Fibroblast of lung (primary cell): ENCODE results near the gene DNAH8. TPM values are rescaled to one million over a fixed set of nuclear protein-coding genes. Genes with fewer than 3 reads are reported as not detected.

Experiments used
- DNase-seq, 2 donors: peaks; one replicate each; pipeline versions ENCODE4 v3.0.0 to v3.0.0-alpha.2; 2010; ENCODE audit warnings: low read depth in 2 of 2
- H2AFZ ChIP-seq: 2 replicates; pipeline ENCODE4 v1.5.1; 2012; ENCODE audit warnings: low read length, control low read depth, inconsistent platforms
- H3K27ac ChIP-seq: 2 replicates; pipeline ENCODE4 v1.5.1; 2011; ENCODE audit warnings: low read length, control low read depth; ENCODE audit not compliant: insufficient read depth
- H3K27me3 ChIP-seq: 2 replicates; pipeline ENCODE4 v1.5.1; 2011; ENCODE audit warnings: mild to moderate bottlenecking, low read length; ENCODE audit not compliant: control insufficient read depth, insufficient read depth
- H3K36me3 ChIP-seq: 2 replicates; pipeline ENCODE4 v1.5.1; 2011; ENCODE audit warnings: low read length; ENCODE audit not compliant: control insufficient read depth, insufficient read depth
- H3K4me1 ChIP-seq: 2 replicates; pipeline ENCODE4 v1.5.1; 2011; ENCODE audit warnings: low read length; ENCODE audit not compliant: control insufficient read depth, insufficient read depth; ENCODE audit errors: extremely low read depth
- H3K4me2 ChIP-seq: 2 replicates; pipeline ENCODE4 v1.5.1; 2011; ENCODE audit warnings: low read length, control low read depth; ENCODE audit not compliant: insufficient read depth; ENCODE audit errors: extremely low read depth
- H3K4me3 ChIP-seq, 4 experiments: fragments of 200-600 bp in 1 of 4; sonication (generic) in 1 of 4; replicated peaks in 1 of 4; 2 replicates each; pipeline ENCODE4 v1.5.1; 2011 to 2016; ENCODE audit warnings: low read length in 4 of 4, low read depth in 3 of 4, mild to moderate bottlenecking in 3 of 4, control low read depth in 2 of 4, inconsistent platforms in 1 of 4, mixed read lengths in 1 of 4; ENCODE audit not compliant: insufficient read depth in 1 of 4; ENCODE audit errors: control extremely low read depth in 1 of 4
- H3K79me2 ChIP-seq: 2 replicates; pipeline ENCODE4 v1.5.1; 2012; ENCODE audit warnings: mild to moderate bottlenecking, low read length, inconsistent platforms; ENCODE audit not compliant: control insufficient read depth, insufficient read depth
- H3K9ac ChIP-seq: 2 replicates; pipeline ENCODE4 v1.5.1; 2011; ENCODE audit warnings: mild to moderate bottlenecking, low read length, control low read depth; ENCODE audit not compliant: insufficient read depth
- H3K9me3 ChIP-seq: 2 replicates; pipeline ENCODE4 v1.5.1; 2012; ENCODE audit warnings: low read depth, low read length; ENCODE audit not compliant: control insufficient read depth, insufficient read depth
- H4K20me1 ChIP-seq: 2 replicates; pipeline ENCODE4 v1.5.1; 2011; ENCODE audit warnings: low read length; ENCODE audit not compliant: control insufficient read depth, insufficient read depth; ENCODE audit errors: extremely low read depth
- EZH2 ChIP-seq: IDR thresholded peaks from 2 replicates; pipeline ENCODE4 v1.5.1; 2012; ENCODE audit warnings: low read length, control low read depth, mild to moderate bottlenecking; ENCODE audit errors: missing control alignments
- polyA plus RNA-seq, 2 donors: library from polyadenylated mRNA; depleted of rRNA in 1 of 2; stranded (reverse) in 1 of 2; unstranded in 1 of 2; fragments of >200 nt; gene quantifications; 2 replicates each; pipeline ENCODE4 v1.2.1, GENCODE V29; 2011 to 2012; ENCODE audit warnings: missing spikeins in 1 of 2
- total RNA-seq: library from RNA; depleted of rRNA; stranded (reverse); fragments of >200 nt; gene quantifications from 2 replicates; pipeline ENCODE4 v1.2.1, GENCODE V29; 2014
- TF ChIP-seq, protein P1 (sequence below), 2 donors: IDR thresholded peaks in 1 of 2; conservative IDR thresholded peaks in 1 of 2; 1 replicate in 1 of 2; 2 replicates in 1 of 2; pipeline ENCODE4 v1.5.1; 2011 to 2012; ENCODE audit warnings: low read length in 2 of 2, control low read depth in 1 of 2, inconsistent platforms in 1 of 2, low read depth in 1 of 2, mild to moderate bottlenecking in 1 of 2

Gene DNAH8
- total and polyA plus RNA-seq, 2 donors (not counting 1 experiment from before 2014, with no cell fraction given), result under 0.01 TPM; not detected in 1

DNA sequence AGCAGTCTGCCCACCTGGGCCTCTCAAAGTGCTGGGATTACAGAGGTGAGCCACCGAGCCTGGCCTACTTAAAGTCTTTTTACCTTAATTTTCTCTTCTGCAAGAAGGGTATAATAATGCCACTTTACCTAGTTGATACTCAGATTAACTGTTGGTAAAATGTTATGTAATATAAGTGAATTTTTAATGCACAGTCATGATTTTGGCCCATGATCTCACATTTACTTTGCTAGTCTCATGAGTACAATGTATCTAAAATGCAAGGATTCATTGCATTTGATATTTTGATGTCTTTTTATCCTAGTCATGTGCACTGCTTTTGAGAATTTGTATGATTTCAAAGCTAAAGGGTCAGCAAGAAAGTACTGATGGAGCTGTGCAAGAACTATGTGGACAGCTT, 13.1 kb downstream of the DNAH8 start:
- H3K36me3 ChIP-seq, result no peaks in the 10 kb centered on the region
- no peaks in the 10 kb centered on the region for H3K4me1 ChIP-seq
- no peak overlapping the region for H3K4me2 ChIP-seq
- H4K20me1 ChIP-seq, result no peaks in the 10 kb centered on the region
- no peak for TF ChIP-seq EZH2
- TF ChIP-seq, protein P1, sequence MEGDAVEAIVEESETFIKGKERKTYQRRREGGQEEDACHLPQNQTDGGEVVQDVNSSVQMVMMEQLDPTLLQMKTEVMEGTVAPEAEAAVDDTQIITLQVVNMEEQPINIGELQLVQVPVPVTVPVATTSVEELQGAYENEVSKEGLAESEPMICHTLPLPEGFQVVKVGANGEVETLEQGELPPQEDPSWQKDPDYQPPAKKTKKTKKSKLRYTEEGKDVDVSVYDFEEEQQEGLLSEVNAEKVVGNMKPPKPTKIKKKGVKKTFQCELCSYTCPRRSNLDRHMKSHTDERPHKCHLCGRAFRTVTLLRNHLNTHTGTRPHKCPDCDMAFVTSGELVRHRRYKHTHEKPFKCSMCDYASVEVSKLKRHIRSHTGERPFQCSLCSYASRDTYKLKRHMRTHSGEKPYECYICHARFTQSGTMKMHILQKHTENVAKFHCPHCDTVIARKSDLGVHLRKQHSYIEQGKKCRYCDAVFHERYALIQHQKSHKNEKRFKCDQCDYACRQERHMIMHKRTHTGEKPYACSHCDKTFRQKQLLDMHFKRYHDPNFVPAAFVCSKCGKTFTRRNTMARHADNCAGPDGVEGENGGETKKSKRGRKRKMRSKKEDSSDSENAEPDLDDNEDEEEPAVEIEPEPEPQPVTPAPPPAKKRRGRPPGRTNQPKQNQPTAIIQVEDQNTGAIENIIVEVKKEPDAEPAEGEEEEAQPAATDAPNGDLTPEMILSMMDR (conservative IDR thresholded peaks at IDR 0.05 in 1 of 2, IDR thresholded peaks at IDR 0.05 in 1 of 2; ENCODE audit: low read depth in 1 of 2, low read length in 2 of 2), result no peak
- H3K9ac ChIP-seq, result no peak overlapping the region
- no peak overlapping the region for H3K27ac ChIP-seq
- no peak overlapping the region for H3K4me3 ChIP-seq
- DNase-seq, result no peak
- no peak overlapping the region for H2AFZ ChIP-seq
- no peaks in the 10 kb centered on the region for H3K27me3 ChIP-seq
- H3K9me3 ChIP-seq, result no peaks in the 10 kb centered on the region
- H3K79me2 ChIP-seq, result no peaks in the 10 kb centered on the region

DNA sequence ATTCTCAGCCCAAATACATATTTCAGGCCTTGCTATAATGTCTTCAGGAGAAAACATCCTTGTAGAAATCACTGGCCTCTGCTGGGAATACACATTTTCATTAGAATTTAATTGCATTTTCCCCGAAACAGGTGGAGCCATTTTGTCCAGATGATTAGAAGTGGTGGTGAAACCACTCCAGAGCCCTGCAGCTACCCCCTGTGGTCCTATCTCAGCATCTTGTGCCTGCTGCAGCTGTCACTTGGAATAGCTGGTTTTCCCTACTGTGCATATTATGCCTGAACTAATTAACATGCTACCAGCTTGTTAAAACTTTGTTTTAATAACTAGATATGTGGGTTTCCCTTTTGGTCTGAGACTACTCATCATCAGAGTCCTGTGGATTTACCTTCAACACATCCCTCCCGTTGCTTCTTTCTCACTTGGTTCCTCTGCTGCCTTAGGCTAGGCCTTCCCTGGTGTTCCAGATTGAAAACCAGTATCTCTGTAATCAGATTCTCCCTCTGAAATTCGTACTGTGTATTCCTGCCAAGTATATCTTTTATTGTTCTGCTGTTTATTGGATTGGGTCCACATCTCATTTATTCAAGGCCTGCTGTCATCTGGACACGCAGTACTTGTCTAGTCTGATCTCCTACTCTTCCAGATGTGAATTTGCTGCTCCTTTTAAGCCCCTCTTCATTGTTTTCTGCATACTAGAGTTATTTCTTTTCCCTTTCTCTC, 15.2 kb downstream of the DNAH8 start:
- H3K27me3 ChIP-seq, result no peaks in the 10 kb centered on the region
- H3K36me3 ChIP-seq, result no peaks in the 10 kb centered on the region
- no peak overlapping the region for H3K4me2 ChIP-seq
- no peaks in the 10 kb centered on the region for H3K4me1 ChIP-seq
- H3K27ac ChIP-seq, result no peak overlapping the region
- no peak overlapping the region for H2AFZ ChIP-seq
- TF ChIP-seq, protein P1 (conservative IDR thresholded peaks at IDR 0.05 in 1 of 2, IDR thresholded peaks at IDR 0.05 in 1 of 2; ENCODE audit: low read depth in 1 of 2, low read length in 2 of 2), result no peak
- no peak for TF ChIP-seq EZH2
- no peaks in the 10 kb centered on the region for H3K79me2 ChIP-seq
- DNase-seq, result no peak
- H4K20me1 ChIP-seq, result no peaks in the 10 kb centered on the region
- H3K4me3 ChIP-seq, result no peak overlapping the region
- H3K9me3 ChIP-seq, result no peaks in the 10 kb centered on the region
- H3K9ac ChIP-seq, result no peak overlapping the region

DNA sequence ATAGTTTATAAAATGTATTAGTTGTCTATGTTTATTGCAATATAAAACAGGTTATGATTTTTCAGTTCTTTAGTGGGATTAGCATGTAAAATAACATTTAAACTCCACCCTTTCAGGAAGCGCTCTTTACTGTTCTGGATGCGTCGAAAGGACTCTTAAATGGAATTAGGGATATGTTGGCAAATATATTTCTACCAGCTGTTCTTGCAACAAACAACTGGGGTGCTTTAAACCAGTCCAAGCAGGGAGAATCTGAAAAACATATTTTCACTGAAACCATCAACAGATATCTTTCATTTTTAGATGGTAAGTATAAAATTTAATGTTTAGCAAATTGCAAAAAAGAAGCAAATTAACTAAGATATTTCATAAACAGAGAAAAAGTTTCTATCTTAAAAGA, 21.8 kb downstream of the DNAH8 start:
- Histone ChIP-seq H2AFZ (no peak overlapping the region), H3K27ac (no peak overlapping the region)

More for the DNA sequence above, 21.8 kb downstream of the DNAH8 start:
- Histone ChIP-seq H4K20me1 (no peaks in the 10 kb centered on the region), H3K4me3 (no peak overlapping the region), H3K4me2 (no peak overlapping the region), H3K9me3 (no peaks in the 10 kb centered on the region), H3K4me1 (no peaks in the 10 kb centered on the region), H3K79me2 (no peaks in the 10 kb centered on the region), H3K27me3 (no peaks in the 10 kb centered on the region), H3K9ac (no peak overlapping the region), H3K36me3 (no peaks in the 10 kb centered on the region)
- TF ChIP-seq, protein P1 (conservative IDR thresholded peaks at IDR 0.05 in 1 of 2, IDR thresholded peaks at IDR 0.05 in 1 of 2; ENCODE audit: low read depth in 1 of 2, low read length in 2 of 2), result no peak
- TF ChIP-seq EZH2, result no peak
- DNase-seq, result no peak
